Nephron (organoid): ENCODE results near the gene U2AF2.

Experiments
- H3K27ac Mint-ChIP-seq, 3 experiments: 2 replicates each; pipeline ENCODE4 v1.8.0; 2020; ENCODE audit warnings: mixed read lengths in 3 of 3, mild to moderate bottlenecking in 2 of 3, moderate library complexity in 1 of 3
- H3K27me3 Mint-ChIP-seq: 2 replicates; pipeline ENCODE4 v1.8.0; 2021; ENCODE audit warnings: low read depth, mild to moderate bottlenecking, moderate library complexity, mixed read lengths
- H3K36me3 Mint-ChIP-seq: 2 replicates; pipeline ENCODE4 v1.8.0; 2020; ENCODE audit warnings: low read depth, mixed read lengths
- H3K4me1 Mint-ChIP-seq: 2 replicates; pipeline ENCODE4 v1.8.0; 2020; ENCODE audit warnings: mixed read lengths
- H3K4me3 Mint-ChIP-seq, 3 experiments: 2 replicates each; pipeline ENCODE4 v1.8.0; 2020; ENCODE audit warnings: mild to moderate bottlenecking in 3 of 3, mixed read lengths in 3 of 3, moderate library complexity in 2 of 3
- H3K9me3 Mint-ChIP-seq: 2 replicates; pipeline ENCODE4 v1.8.0; 2020; ENCODE audit warnings: mixed read lengths
- TF ChIP-seq, protein P1 (sequence below), 3 experiments: fragments of 200-600 bp; sonication (generic); IDR thresholded peaks; one replicate each; pipeline ENCODE4 v1.5.0; 2021; ENCODE audit warnings: antibody characterized with exemption in 3 of 3; ENCODE audit not compliant: unreplicated experiment in 3 of 3

Gene U2AF2

DNA sequence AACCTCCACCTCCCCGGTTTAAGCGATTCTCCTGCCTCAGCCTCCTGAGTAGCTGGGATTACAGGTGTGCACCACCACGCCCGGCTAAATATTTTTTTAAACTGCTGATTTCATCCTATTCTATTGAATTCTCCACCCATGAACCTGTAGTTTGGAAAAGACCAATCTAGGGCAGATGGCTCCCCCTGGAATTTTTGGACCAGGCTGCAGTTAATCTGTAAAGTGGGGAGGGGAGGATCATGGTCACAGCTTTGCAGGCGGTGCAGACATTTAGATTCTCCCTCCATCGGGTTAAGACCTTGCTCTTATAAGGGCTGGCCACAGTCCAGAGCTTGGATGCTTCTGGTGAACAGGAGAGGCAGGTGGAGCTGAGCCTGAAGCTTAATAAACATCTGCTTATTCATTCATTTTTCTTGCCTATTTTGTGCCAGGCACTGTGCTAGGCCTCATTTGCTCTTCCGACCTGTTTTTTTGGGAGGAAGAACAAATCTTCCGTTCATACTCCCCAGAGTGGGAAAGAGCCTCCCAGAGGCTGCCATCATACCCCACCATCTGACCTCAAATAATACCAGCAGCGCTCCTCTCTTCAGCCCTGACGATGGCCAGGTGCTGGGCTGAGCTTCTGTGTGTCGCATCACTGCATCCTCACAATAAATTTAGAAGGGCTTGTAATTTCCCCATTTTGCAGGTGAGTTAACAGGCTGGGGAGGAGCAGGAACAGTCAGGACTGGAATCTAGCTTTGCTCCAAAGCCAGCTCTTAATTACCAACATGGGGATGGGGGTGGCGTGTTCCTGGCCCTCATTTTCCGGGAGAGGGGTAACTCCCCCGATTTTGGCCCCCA, 7.7 kb upstream of the U2AF2 start:
- peak overlapping the region; percentile 92 to 94 (median 93) for H3K4me3 Mint-ChIP-seq
- no peaks in the 10 kb centered on the region for H3K27me3 Mint-ChIP-seq
- H3K36me3 Mint-ChIP-seq: peaks cover 22% of the 10 kb centered on the region
- H3K27ac Mint-ChIP-seq: peak overlapping the region; percentile 92 to 97 (median 93)
- TF ChIP-seq, protein P1, sequence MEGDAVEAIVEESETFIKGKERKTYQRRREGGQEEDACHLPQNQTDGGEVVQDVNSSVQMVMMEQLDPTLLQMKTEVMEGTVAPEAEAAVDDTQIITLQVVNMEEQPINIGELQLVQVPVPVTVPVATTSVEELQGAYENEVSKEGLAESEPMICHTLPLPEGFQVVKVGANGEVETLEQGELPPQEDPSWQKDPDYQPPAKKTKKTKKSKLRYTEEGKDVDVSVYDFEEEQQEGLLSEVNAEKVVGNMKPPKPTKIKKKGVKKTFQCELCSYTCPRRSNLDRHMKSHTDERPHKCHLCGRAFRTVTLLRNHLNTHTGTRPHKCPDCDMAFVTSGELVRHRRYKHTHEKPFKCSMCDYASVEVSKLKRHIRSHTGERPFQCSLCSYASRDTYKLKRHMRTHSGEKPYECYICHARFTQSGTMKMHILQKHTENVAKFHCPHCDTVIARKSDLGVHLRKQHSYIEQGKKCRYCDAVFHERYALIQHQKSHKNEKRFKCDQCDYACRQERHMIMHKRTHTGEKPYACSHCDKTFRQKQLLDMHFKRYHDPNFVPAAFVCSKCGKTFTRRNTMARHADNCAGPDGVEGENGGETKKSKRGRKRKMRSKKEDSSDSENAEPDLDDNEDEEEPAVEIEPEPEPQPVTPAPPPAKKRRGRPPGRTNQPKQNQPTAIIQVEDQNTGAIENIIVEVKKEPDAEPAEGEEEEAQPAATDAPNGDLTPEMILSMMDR (IDR thresholded peaks at IDR 0.05; ENCODE audit: unreplicated experiment in 3 of 3): no peak
- peaks cover 46% of the 10 kb centered on the region for H3K4me1 Mint-ChIP-seq
- no peaks in the 10 kb centered on the region for H3K9me3 Mint-ChIP-seq

GRCh38 chr19:55647732-55648584, 6.9 kb upstream of the U2AF2 start, which contains the start of gene CCDC106:
Gene CCDC106 (plus strand): TSS chr19:55648212. CDS start chr19:55649047, 835 bp downstream.
- TF ChIP-seq, protein P1 (IDR thresholded peaks at IDR 0.05; ENCODE audit: unreplicated experiment in 3 of 3): no peak
- peak within 1 kb of the TSS; percentile 92 to 97 (median 93) for H3K27ac Mint-ChIP-seq
- peaks cover 24% of the 10 kb centered on the region for H3K36me3 Mint-ChIP-seq
- H3K4me3 Mint-ChIP-seq: peak within 1 kb of the TSS; percentile 92 to 94 (median 93)
- no peaks in the 10 kb centered on the region for H3K9me3 Mint-ChIP-seq
- H3K27me3 Mint-ChIP-seq: no peaks in the 10 kb centered on the region
- H3K4me1 Mint-ChIP-seq: peaks cover 42% of the 10 kb centered on the region

DNA sequence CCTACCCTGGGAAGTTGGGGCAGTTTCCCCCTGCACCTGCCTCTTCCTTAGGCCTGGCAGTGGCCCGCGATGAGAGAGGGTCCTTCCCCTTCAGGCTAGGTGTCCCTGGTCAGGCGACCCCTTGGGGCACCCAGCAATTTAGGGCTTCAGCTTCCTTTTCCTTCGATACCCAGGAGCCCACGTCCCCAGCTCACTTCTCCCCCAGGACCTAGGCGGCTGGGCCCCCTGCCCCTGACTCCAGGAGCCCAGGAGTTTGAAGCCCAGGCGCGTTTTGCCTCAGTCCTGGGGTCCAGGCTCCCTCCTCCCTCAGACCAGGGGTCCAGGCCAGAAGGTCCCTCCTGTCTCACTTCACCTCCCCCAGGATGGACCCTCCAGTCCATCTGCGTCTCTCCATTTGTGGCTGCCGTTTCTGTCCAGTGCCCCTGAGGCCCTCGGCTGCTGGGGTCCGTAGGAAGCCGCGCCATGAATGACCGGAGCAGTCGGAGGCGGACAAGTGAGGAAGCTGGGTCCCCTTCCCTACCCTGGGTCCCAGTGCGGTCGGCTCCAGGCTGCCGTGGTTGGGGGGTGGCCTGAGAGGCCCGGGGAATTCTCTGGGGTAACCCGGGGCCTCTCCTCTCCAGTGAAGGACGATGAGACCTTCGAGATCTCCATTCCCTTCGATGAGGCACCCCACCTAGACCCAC, 6.1 kb upstream of the U2AF2 start:
- no peaks in the 10 kb centered on the region for H3K27me3 Mint-ChIP-seq
- no peaks in the 10 kb centered on the region for H3K9me3 Mint-ChIP-seq
- peaks cover 36% of the 10 kb centered on the region for H3K4me1 Mint-ChIP-seq
- H3K4me3 Mint-ChIP-seq: peak overlapping the region; percentile 87 to 92 (median 90)
- TF ChIP-seq, protein P1 (IDR thresholded peaks at IDR 0.05; ENCODE audit: unreplicated experiment in 3 of 3): no peak
- H3K36me3 Mint-ChIP-seq: peaks cover 24% of the 10 kb centered on the region
- H3K27ac Mint-ChIP-seq: peak overlapping the region; percentile 74 to 90 (median 81)

DNA sequence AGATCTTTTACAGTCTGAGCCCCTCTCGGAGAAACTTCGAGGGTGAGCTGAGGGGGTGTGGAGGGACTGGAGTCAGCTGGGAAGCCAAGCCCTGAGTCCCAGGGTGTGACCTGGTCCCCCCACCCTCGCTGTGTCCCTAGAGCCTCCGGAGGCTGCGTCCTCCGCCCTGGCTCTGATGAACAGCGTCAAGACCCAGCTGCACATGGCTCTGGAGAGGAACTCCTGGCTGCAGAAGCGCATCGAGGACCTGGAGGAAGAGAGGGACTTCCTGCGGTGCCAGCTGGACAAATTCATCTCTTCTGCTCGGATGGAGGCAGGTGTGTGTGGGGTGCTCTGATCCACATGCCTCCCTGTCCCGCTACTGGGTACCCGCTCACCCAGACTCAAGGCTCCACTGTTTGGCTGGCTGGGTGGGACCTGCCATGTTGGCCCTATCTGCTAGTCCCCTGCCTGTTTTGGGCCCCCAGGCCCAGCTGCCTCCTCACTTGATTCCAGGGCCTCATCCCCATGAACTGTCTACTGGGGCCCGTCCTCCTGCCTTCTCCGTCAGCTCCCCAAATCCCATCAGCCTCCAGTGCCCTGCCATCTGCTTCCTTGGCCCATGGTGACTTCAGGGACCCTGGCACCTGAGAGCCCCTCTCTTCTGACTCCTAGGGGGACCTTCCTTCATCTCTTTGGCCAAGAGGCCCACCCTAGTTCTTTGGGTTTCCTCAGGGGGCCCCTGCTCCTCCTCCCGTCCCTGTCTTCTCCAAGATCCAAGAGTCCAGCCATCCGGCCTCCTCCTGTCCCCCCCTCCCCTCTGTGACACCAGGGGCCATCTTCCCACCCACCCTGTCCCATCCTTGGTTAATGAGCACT, 5.3 kb upstream of the U2AF2 start:
- no peaks in the 10 kb centered on the region for H3K9me3 Mint-ChIP-seq
- peak overlapping the region; percentile 74 to 91 (median 85) for H3K27ac Mint-ChIP-seq
- H3K36me3 Mint-ChIP-seq: peaks cover 24% of the 10 kb centered on the region
- H3K27me3 Mint-ChIP-seq: no peaks in the 10 kb centered on the region
- peaks cover 31% of the 10 kb centered on the region for H3K4me1 Mint-ChIP-seq
- H3K4me3 Mint-ChIP-seq: peak overlapping the region; percentile 87 to 92 (median 90)
- TF ChIP-seq, protein P1 (IDR thresholded peaks at IDR 0.05; ENCODE audit: unreplicated experiment in 3 of 3): no peak

DNA sequence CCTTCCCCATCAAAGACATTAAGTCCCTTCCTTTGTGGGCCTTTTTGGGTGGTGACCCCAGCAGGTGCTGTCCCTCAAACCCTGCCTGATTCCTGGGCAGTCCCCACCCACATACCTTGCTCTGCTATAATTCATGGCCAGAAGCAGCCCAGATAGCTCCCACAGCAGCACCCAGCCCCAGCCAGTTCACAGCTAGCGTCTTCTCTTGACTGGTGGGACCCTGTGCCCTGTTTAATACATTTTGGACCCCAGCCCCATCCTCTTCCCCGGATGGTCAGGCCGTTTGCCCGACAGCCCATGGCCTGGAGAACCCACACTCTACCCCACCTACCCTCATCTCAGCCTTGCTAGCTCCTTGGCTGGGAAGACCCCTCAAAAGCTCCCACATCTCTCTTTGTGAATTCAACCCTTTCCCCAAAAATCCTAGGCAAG, 4.7 kb upstream of the U2AF2 start:
- Mint-ChIP-seq H3K27ac (peak overlapping the region; percentile 70 to 91 (median 74)), H3K27me3 (no peaks in the 10 kb centered on the region), H3K4me1 (peaks cover 31% of the 10 kb centered on the region), H3K4me3 (peak overlapping the region; percentile 78 to 87 (median 83)), H3K36me3 (peaks cover 24% of the 10 kb centered on the region), H3K9me3 (no peaks in the 10 kb centered on the region)
- TF ChIP-seq, protein P1 (IDR thresholded peaks at IDR 0.05; ENCODE audit: unreplicated experiment in 3 of 3): no peak
